WTC11 (cell line): ENCODE results near the gene IRX3. TPM values are rescaled to one million over a fixed set of nuclear protein-coding genes. Genes with fewer than 3 reads are reported as not detected.

Experiments used
- ATAC-seq: fragments of 200-7000 bp; cut with Tn5 transposase; 2 replicates; pipeline ENCODE4 v1.10.0; 2021; ENCODE audit warnings: mild to moderate bottlenecking, moderate library complexity
- CTCF ChIA-PET: fragments of 300-600 bp; sonication (Branson Sonifier 250); formaldehyde crosslinking; loops from one replicate; lab custom pipeline; 2021; ENCODE audit warnings: antibody characterized with exemption; lab: Charles Lee
- POLR2A ChIA-PET: fragments of 350-600 bp; sonication (Branson Sonifier 250); formaldehyde crosslinking; loops from one replicate; lab custom pipeline; 2021; ENCODE audit warnings: antibody characterized with exemption; lab: Charles Lee
- DNase-seq: peaks from one replicate; pipeline ENCODE4 v3.0.0; 2021; ENCODE audit warnings: low spot score
- H3K27ac Mint-ChIP-seq: 2 replicates; pipeline ENCODE4 v1.8.0; 2021; ENCODE audit warnings: mixed read lengths
- H3K27me3 Mint-ChIP-seq: 2 replicates; pipeline ENCODE4 v1.8.0; 2021; ENCODE audit warnings: low read depth, mild to moderate bottlenecking, moderate library complexity, mixed read lengths
- H3K36me3 Mint-ChIP-seq: 2 replicates; pipeline ENCODE4 v1.8.0; 2021; ENCODE audit warnings: mixed read lengths
- H3K4me1 Mint-ChIP-seq: 2 replicates; pipeline ENCODE4 v1.8.0; 2022; ENCODE audit warnings: mixed read lengths
- H3K4me3 Mint-ChIP-seq: 2 replicates; pipeline ENCODE4 v1.8.0; 2021; ENCODE audit warnings: mild to moderate bottlenecking, moderate library complexity, mixed read lengths
- H3K9me3 Mint-ChIP-seq: 2 replicates; pipeline ENCODE4 v1.8.0; 2021; ENCODE audit warnings: mixed read lengths
- CREM ChIP-seq: sonication (generic); formaldehyde crosslinking; IDR thresholded peaks from 2 replicates; pipeline ENCODE4 v1.8.1; 2022; ENCODE audit warnings: mild to moderate bottlenecking, missing genetic modification reagents, moderate library complexity
- E2F5 ChIP-seq: sonication (generic); formaldehyde crosslinking; IDR thresholded peaks from 2 replicates; pipeline ENCODE4 v1.8.1; 2022; ENCODE audit warnings: mild to moderate bottlenecking, moderate library complexity, missing genetic modification reagents
- FOXK1 ChIP-seq: sonication (generic); formaldehyde crosslinking; IDR thresholded peaks from 2 replicates; pipeline ENCODE4 v1.8.0; 2022; ENCODE audit warnings: mild to moderate bottlenecking, moderate library complexity, missing genetic modification reagents
- FOXP4 ChIP-seq: sonication (generic); formaldehyde crosslinking; IDR thresholded peaks from 2 replicates; pipeline ENCODE4 v1.8.0; 2022; ENCODE audit warnings: mild to moderate bottlenecking, missing genetic modification reagents
- GRHL2 ChIP-seq: fragments of 250-450 bp; sonication (Bioruptor Pico); IDR thresholded peaks from 2 replicates; pipeline ENCODE4 v1.8.0; 2022; ENCODE audit warnings: mild to moderate bottlenecking, moderate library complexity; ENCODE audit not compliant: insufficient replicate concordance, severe bottlenecking
- HMGA2 ChIP-seq: fragments of 250-450 bp; sonication (Bioruptor Pico); IDR thresholded peaks from 2 replicates; pipeline ENCODE4 v1.4.0; 2021; ENCODE audit warnings: mild to moderate bottlenecking, moderate library complexity
- JAZF1 ChIP-seq: fragments of 250-450 bp; sonication (Bioruptor Pico); IDR thresholded peaks from 2 replicates; pipeline ENCODE4 v1.9.0; 2021; ENCODE audit warnings: moderate library complexity, mild to moderate bottlenecking, inconsistent platforms
- MLX ChIP-seq: sonication (generic); formaldehyde crosslinking; IDR thresholded peaks from 2 replicates; pipeline ENCODE4 v1.8.1; 2023; ENCODE audit warnings: mild to moderate bottlenecking, missing genetic modification reagents, moderate library complexity
- NFATC4 ChIP-seq: fragments of 250-450 bp; sonication (Bioruptor Pico); IDR thresholded peaks from 2 replicates; pipeline ENCODE4 v1.9.0; 2021; ENCODE audit warnings: mild to moderate bottlenecking
- NFE2L1 ChIP-seq: sonication (generic); formaldehyde crosslinking; IDR thresholded peaks from 2 replicates; pipeline ENCODE4 v1.8.1; 2023; ENCODE audit warnings: missing genetic modification reagents
- NR1H2 ChIP-seq: sonication (generic); formaldehyde crosslinking; IDR thresholded peaks from 2 replicates; pipeline ENCODE4 v1.9.0; 2021; ENCODE audit warnings: mild to moderate bottlenecking, moderate library complexity, missing genetic modification reagents
- OVOL2 ChIP-seq: fragments of 250-450 bp; sonication (Bioruptor Pico); IDR thresholded peaks from 2 replicates; pipeline ENCODE4 v1.9.0; 2021; ENCODE audit warnings: mild to moderate bottlenecking, borderline replicate concordance
- PREB ChIP-seq: sonication (generic); formaldehyde crosslinking; IDR thresholded peaks from 2 replicates; pipeline ENCODE4 v1.8.1; 2022; ENCODE audit warnings: mild to moderate bottlenecking, missing genetic modification reagents, moderate library complexity, borderline replicate concordance
- SMAD4 ChIP-seq: sonication (generic); formaldehyde crosslinking; IDR thresholded peaks from 2 replicates; pipeline ENCODE4 v1.8.0; 2022; ENCODE audit warnings: mild to moderate bottlenecking, missing genetic modification reagents
- ZNF512 ChIP-seq: sonication (generic); formaldehyde crosslinking; IDR thresholded peaks from 2 replicates; pipeline ENCODE4 v1.8.1; 2022; ENCODE audit warnings: missing genetic modification reagents, borderline replicate concordance
- total RNA-seq: library from RNA; stranded (reverse); gene quantifications from 3 replicates; pipeline ENCODE4 v1.2.3, GENCODE V29; 2021
- TF ChIP-seq, protein P1 (sequence below): fragments of 250-450 bp; sonication (Bioruptor Pico); IDR thresholded peaks from 2 replicates; pipeline ENCODE4 v1.8.0; 2021; ENCODE audit warnings: mild to moderate bottlenecking
- TF ChIP-seq, protein P2 (sequence below): sonication (generic); formaldehyde crosslinking; IDR thresholded peaks from 2 replicates; pipeline ENCODE4 v1.8.0; 2023; ENCODE audit warnings: missing genetic modification reagents

Gene IRX3
- total RNA-seq, 1 experiment from 2014 or later = 1.1 TPM

GRCh38 chr16:54277845-54278703 is 8.5 kb downstream of the IRX3 start (continued):
- TF ChIP-seq, protein P1, sequence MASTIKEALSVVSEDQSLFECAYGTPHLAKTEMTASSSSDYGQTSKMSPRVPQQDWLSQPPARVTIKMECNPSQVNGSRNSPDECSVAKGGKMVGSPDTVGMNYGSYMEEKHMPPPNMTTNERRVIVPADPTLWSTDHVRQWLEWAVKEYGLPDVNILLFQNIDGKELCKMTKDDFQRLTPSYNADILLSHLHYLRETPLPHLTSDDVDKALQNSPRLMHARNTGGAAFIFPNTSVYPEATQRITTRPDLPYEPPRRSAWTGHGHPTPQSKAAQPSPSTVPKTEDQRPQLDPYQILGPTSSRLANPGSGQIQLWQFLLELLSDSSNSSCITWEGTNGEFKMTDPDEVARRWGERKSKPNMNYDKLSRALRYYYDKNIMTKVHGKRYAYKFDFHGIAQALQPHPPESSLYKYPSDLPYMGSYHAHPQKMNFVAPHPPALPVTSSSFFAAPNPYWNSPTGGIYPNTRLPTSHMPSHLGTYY (CRISPR knock-in tag) = no peak
- TF ChIP-seq E2F5 (CRISPR knock-in tag) = no peak
- TF ChIP-seq FOXP4 (CRISPR knock-in tag) = no peak
- TF ChIP-seq FOXK1 (CRISPR knock-in tag) = no peak
- no peak for TF ChIP-seq PREB
- no peak for TF ChIP-seq SMAD4
- no peak for TF ChIP-seq MLX (CRISPR knock-in tag)
- TF ChIP-seq, protein P2, sequence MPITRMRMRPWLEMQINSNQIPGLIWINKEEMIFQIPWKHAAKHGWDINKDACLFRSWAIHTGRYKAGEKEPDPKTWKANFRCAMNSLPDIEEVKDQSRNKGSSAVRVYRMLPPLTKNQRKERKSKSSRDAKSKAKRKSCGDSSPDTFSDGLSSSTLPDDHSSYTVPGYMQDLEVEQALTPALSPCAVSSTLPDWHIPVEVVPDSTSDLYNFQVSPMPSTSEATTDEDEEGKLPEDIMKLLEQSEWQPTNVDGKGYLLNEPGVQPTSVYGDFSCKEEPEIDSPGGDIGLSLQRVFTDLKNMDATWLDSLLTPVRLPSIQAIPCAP = no peak
- no peak for TF ChIP-seq OVOL2 (CRISPR knock-in tag)
- TF ChIP-seq GRHL2 = no peak
- TF ChIP-seq HMGA2 (CRISPR knock-in tag) = no peak

- DNase-seq (no peak), ATAC-seq (no peak)
- H3K4me1 Mint-ChIP-seq = peaks cover 11% of the 10 kb centered on the region
- H3K27me3 Mint-ChIP-seq = peaks cover 32% of the 10 kb centered on the region
- H3K9me3 Mint-ChIP-seq = peaks cover 8% of the 10 kb centered on the region
- TF ChIP-seq NR1H2 (CRISPR knock-in tag) = no peak
- CTCF ChIA-PET = no interaction called here
- H3K27ac Mint-ChIP-seq = no peak overlapping the region
- POLR2A ChIA-PET = no interaction called here
- no peak overlapping the region for H3K4me3 Mint-ChIP-seq
- no peaks in the 10 kb centered on the region for H3K36me3 Mint-ChIP-seq
Measured at GRCh38 chr16:54275956-54276355, 10.6 kb downstream of the IRX3 start.

DNA sequence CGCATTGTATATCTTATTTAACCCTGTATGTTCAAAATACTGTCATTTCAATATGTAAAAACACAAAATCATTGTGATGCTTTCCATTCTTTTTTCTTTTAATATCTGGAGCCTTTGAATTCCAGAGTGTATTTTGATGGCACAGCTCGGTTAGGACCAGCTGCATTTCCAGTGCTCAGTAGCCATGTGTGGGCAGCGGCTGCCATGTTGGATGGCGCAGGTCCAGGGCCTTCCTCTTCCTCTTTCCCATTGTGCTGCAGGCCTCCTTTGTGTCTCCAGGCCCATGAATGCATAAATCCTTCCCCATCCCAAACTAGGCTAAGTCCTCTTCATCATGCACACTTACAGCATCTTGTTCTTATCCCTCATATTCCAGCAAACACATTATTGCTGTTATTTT is 13.0 kb downstream of the IRX3 start:
- ATAC-seq = no peak
- peaks cover 14% of the 10 kb centered on the region for H3K9me3 Mint-ChIP-seq
- no peak overlapping the region for H3K27ac Mint-ChIP-seq
- no peak overlapping the region for H3K4me3 Mint-ChIP-seq
- H3K27me3 Mint-ChIP-seq = peaks cover 11% of the 10 kb centered on the region
- no peaks in the 10 kb centered on the region for H3K36me3 Mint-ChIP-seq
- TF ChIP-seq JAZF1 (CRISPR knock-in tag) = no peak
- no peak for TF ChIP-seq NFE2L1 (CRISPR knock-in tag)
- no peak for TF ChIP-seq NFATC4 (CRISPR knock-in tag)
- TF ChIP-seq, protein P1 (CRISPR knock-in tag) = no peak
- TF ChIP-seq CREM (CRISPR knock-in tag) = no peak
- TF ChIP-seq SMAD4 = no peak
- no peak for TF ChIP-seq ZNF512 (CRISPR knock-in tag)
- ChIA-PET POLR2A (no interaction called here), CTCF (no interaction called here)
- peaks cover 10% of the 10 kb centered on the region for H3K4me1 Mint-ChIP-seq
- no peak for DNase-seq
